Measurements from ENCODE around the gene DOCK3.
"Not testable (repeated sequence)": the region's sequence is repeated elsewhere in the genome, so short reads cannot be mapped to it uniquely, and the experiment has no call there.

DNA sequence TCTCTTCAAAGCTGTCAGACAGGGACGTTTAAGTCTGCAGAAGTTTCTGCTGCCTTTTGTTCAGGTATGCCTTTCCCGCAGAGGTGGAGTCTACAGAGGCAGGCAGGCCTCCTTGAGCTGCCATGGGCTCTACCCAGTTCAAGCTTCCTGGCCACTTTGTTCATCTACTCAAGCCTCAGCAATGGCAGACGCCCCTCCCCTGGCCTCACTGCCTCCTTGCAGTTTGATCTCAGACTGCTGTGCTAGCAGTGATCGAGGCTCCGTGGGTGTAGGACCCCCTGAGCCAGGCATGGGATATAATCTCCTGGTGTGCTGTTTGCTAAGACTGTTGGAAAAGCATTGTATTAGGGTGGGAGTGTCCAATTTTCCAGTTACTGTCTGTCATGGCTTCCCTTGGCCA lies 247.3 kb downstream of the DOCK3 start:
- TF ChIP-seq, protein P1, sequence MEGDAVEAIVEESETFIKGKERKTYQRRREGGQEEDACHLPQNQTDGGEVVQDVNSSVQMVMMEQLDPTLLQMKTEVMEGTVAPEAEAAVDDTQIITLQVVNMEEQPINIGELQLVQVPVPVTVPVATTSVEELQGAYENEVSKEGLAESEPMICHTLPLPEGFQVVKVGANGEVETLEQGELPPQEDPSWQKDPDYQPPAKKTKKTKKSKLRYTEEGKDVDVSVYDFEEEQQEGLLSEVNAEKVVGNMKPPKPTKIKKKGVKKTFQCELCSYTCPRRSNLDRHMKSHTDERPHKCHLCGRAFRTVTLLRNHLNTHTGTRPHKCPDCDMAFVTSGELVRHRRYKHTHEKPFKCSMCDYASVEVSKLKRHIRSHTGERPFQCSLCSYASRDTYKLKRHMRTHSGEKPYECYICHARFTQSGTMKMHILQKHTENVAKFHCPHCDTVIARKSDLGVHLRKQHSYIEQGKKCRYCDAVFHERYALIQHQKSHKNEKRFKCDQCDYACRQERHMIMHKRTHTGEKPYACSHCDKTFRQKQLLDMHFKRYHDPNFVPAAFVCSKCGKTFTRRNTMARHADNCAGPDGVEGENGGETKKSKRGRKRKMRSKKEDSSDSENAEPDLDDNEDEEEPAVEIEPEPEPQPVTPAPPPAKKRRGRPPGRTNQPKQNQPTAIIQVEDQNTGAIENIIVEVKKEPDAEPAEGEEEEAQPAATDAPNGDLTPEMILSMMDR (IDR thresholded peaks at IDR 0.05; ENCODE audit: poor library complexity, severe bottlenecking) = not testable (repeated sequence)
- not testable (repeated sequence) for TF ChIP-seq EP300 (conservative IDR thresholded peaks at IDR 0.05; ENCODE audit: poor library complexity, severe bottlenecking); EZH2 (IDR thresholded peaks at IDR 0.05; ENCODE audit: borderline replicate concordance, insufficient read depth, low read length, poor library complexity, severe bottlenecking); POLR2AphosphoS5 (IDR thresholded peaks at IDR 0.05); REST (IDR thresholded peaks at IDR 0.05; ENCODE audit: borderline replicate concordance)

All from neural cell (in vitro differentiated cells).